Measurements from ENCODE around the gene CACNA1A. TPM values are rescaled to one million over a fixed set of nuclear protein-coding genes. Genes with fewer than 3 reads are reported as not detected.

CACNA1A gene
- total RNA-seq, 8 experiments from 2014 or later: 1.9 to 23.0 (median 7.5) TPM

- in situ Hi-C loops (cut with MboI; ENCODE audit: low pct_unique_long_range_greater_than_20kb in 2 of 9, low sequenced_read_pairs in 9 of 9, unreplicated experiment in 9 of 9): no loop called here
- WGBS, 10 experiments: 0 to 100% (median 20%) methylated on average over 1 to 2 of the region's 2 CpGs; no CpG with 5 or more reads in 5 of the 10 experiments
- ATAC-seq (replicated peaks in 6 of 8): no peak
Observed at GRCh38 chr19:13342672-13343071, 163.6 kb downstream of the CACNA1A start.

DNA sequence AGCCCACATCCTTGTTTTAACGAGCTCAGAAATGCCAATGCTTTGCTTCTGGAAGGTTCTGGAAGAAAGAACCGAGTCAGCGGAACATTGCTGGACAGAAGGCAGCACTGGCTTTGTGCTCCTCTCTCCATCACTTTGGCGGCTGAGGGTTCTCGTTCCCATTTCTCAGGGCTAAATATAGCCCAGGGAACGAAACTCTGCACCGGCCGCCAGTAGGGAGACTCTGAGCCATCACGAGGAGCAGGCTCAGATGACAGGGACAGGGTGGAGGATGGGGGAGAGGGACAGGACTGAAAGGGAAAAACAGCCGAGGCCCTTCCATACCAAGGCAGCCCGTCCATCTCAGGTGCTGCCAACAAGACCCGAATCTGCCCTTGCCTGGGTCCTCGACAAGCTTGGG, 166.4 kb downstream of the CACNA1A start:
- WGBS, 10 experiments: 0 to 84% (median 57%) methylated on average over 1 to 10 of the region's 13 CpGs; no CpG with 5 or more reads in 2 of the 10 experiments
- Histone ChIP-seq H3K4me1 (replicated peaks in 1 of 2) (no peaks in the 10 kb centered on the region), H3K27ac (no peak overlapping the region), H3K4me3 (no peak overlapping the region)
- in situ Hi-C loops (cut with MboI; ENCODE audit: low pct_unique_long_range_greater_than_20kb in 2 of 9, low sequenced_read_pairs in 9 of 9, unreplicated experiment in 9 of 9): no loop called here
- peak in 2 of 8 experiments; percentile 77 to 82 for ATAC-seq (replicated peaks in 6 of 8)

More at GRCh38 chr19:13342672-13343071, 163.6 kb downstream of the CACNA1A start:
- Histone ChIP-seq H3K4me1 (replicated peaks in 1 of 2) (no peaks in the 10 kb centered on the region), H3K4me3 (no peak overlapping the region), H3K27ac (no peak overlapping the region)

GRCh38 chr19:13337181-13337580, 169.1 kb downstream of the CACNA1A start:
- in situ Hi-C loops (cut with MboI; ENCODE audit: low pct_unique_long_range_greater_than_20kb in 2 of 9, low sequenced_read_pairs in 9 of 9, unreplicated experiment in 9 of 9): no loop called here
- H3K4me1 ChIP-seq (replicated peaks in 1 of 2): no peaks in the 10 kb centered on the region
- H3K4me3 ChIP-seq: no peak overlapping the region
- ATAC-seq (replicated peaks in 6 of 8): no peak
- H3K27ac ChIP-seq: no peak overlapping the region
- 0 to 85% (median 50%) methylated on average over 1 to 2 of the region's 3 CpGs; no CpG with 5 or more reads in 3 of the 10 experiments for whole genome bisulfite sequencing, 10 experiments

DNA sequence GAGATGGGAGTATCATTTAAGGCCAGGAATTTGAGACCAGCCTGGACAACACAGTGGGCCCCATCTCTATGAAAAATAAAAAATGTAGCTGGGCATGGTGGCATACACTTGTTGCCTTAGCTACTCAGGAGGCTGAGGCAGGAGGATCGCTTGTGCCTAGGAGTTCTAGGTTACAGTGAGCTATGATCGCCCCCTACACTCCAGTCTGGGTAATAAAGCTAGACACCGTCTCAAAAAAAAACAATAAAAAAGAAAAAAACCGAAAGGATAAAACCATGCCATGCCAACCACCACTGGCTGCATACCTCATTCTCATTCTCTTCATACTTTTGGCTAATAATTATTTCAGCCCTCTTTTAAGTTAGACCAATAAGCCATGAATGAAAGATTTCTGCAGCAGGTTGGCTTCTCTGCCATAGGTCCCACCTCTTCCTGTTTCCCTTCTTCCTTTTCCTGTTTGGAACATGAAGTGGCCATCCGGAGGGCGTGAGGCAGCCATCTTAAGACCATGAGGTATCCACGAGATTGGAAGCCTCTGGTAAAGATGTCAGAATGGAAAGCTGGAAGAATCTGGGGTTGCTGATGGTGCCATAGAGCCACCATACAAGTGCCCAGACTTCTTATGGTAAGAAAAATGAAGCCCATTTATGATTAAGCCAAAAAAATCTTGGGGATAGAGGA, 171.3 kb downstream of the CACNA1A start:
- Histone ChIP-seq H3K4me3 (no peak overlapping the region), H3K4me1 (replicated peaks in 1 of 2) (no peaks in the 10 kb centered on the region), H3K27ac (no peak overlapping the region)
- WGBS, 10 experiments: 7 to 100% (median 60%) methylated on average over 1 to 7 of the region's 7 CpGs
- in situ Hi-C loops (cut with MboI; ENCODE audit: low pct_unique_long_range_greater_than_20kb in 2 of 9, low sequenced_read_pairs in 9 of 9, unreplicated experiment in 9 of 9): no loop called here
- no peak for ATAC-seq (replicated peaks in 6 of 8)

- Histone ChIP-seq H3K4me3 (no peak overlapping the region), H3K27ac (no peak overlapping the region), H3K4me1 (replicated peaks in 1 of 2) (no peaks in the 10 kb centered on the region)
- 68 to 100% (median 97%) methylated on average over 1 to 6 of the region's 6 CpGs; no CpG with 5 or more reads in 1 of the 10 experiments for WGBS, 10 experiments
- no peak for ATAC-seq (replicated peaks in 6 of 8)
- in situ Hi-C loops (cut with MboI; ENCODE audit: low pct_unique_long_range_greater_than_20kb in 2 of 9, low sequenced_read_pairs in 9 of 9, unreplicated experiment in 9 of 9): no loop called here
Observed at GRCh38 chr19:13330285-13330684, 176.0 kb downstream of the CACNA1A start.

- Histone ChIP-seq H3K4me1 (replicated peaks in 1 of 2) (no peaks in the 10 kb centered on the region), H3K27ac (no peak overlapping the region), H3K4me3 (no peak overlapping the region)
- ATAC-seq (replicated peaks in 6 of 8): no peak
- in situ Hi-C loops (cut with MboI; ENCODE audit: low pct_unique_long_range_greater_than_20kb in 2 of 9, low sequenced_read_pairs in 9 of 9, unreplicated experiment in 9 of 9): no loop called here
- 60 to 89% (median 74%) methylated on average over 1 to 6 of the region's 6 CpGs; no CpG with 5 or more reads in 6 of the 10 experiments for WGBS, 10 experiments
Observed at GRCh38 chr19:13329766-13330165, 176.5 kb downstream of the CACNA1A start.

DNA sequence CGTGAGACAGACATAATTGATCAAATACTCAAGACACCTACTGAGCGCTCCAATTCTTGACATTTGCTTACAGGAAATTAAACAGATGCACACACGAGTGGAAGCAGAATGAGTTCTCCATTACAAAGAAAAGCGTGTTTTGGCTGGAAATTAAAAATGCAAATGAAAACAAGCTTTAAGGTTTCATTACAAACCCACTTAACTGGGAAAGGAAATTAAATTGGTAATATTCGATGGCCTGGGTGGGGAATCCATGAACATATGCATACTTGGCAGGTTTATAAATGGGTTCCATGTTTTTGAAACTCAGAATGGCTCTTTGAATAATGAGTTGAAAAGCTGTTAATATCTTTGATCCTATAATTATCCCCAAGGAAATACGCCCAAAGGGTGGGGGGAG, 178.0 kb downstream of the CACNA1A start:
- ATAC-seq (replicated peaks in 6 of 8): no peak
- in situ Hi-C loops (cut with MboI; ENCODE audit: low pct_unique_long_range_greater_than_20kb in 2 of 9, low sequenced_read_pairs in 9 of 9, unreplicated experiment in 9 of 9): no loop called here
- no peak overlapping the region for H3K4me3 ChIP-seq
- H3K27ac ChIP-seq: no peak overlapping the region
- WGBS, 10 experiments: 12 to 83% (median 63%) methylated on average over 3 to 6 of the region's 6 CpGs
- no peaks in the 10 kb centered on the region for H3K4me1 ChIP-seq (replicated peaks in 1 of 2)

DNA sequence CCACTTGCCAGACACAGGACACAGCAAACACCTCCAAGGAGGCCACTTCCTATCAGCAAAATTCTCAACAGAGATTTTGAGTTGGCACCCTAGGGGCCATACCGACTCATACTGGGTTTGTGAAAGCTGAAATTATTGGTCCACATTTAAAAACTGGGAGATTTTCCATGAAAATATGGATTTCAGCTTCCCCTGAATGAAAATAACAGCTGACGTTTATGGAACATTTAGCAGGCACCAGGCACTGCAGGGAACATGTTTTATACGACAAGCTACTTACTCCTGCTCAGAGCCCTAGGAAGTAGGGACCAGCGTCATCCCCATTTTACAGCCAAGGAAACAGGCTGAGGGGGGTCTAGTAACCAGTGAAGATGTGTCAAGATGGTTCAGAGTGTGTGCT, 186.8 kb downstream of the CACNA1A start:
- Histone ChIP-seq H3K4me1 (replicated peaks in 1 of 2) (no peaks in the 10 kb centered on the region), H3K27ac (no peak overlapping the region), H3K4me3 (no peak overlapping the region)
- in situ Hi-C loops (cut with MboI; ENCODE audit: low pct_unique_long_range_greater_than_20kb in 2 of 9, low sequenced_read_pairs in 9 of 9, unreplicated experiment in 9 of 9): no loop called here
- 0 to 100% (median 81%) methylated on average over 1 to 4 of the region's 4 CpGs; no CpG with 5 or more reads in 2 of the 10 experiments for WGBS, 10 experiments
- no peak for ATAC-seq (replicated peaks in 6 of 8)

DNA sequence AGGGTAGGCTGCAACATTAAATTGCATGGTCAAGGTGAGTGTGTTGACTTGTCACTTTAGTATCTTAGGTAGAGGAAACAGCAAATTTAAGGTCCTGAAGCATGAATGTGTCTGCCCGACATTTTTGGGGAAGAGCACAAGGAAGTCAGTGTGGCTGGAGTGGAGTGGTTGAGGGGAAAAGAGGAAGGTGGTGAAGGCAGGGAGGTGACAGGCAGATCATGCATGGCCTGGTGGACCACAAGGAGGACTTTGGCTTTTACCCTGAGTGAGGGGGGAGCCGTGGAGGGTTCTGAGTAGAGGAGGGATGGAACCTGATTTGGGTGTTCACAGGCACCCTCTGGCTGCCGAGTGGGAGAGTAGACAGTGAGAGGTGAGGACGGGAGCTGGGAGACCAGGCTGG, 188.1 kb downstream of the CACNA1A start:
- in situ Hi-C loops (cut with MboI; ENCODE audit: low pct_unique_long_range_greater_than_20kb in 2 of 9, low sequenced_read_pairs in 9 of 9, unreplicated experiment in 9 of 9): no loop called here
- no peak overlapping the region for H3K27ac ChIP-seq
- WGBS, 10 experiments: 11 to 100% (median 92%) methylated on average over 1 to 4 of the region's 4 CpGs; no CpG with 5 or more reads in 3 of the 10 experiments
- H3K4me1 ChIP-seq (replicated peaks in 1 of 2): no peaks in the 10 kb centered on the region
- no peak for ATAC-seq (replicated peaks in 6 of 8)
- H3K4me3 ChIP-seq: no peak overlapping the region

GRCh38 chr19:13315495-13315894, 190.8 kb downstream of the CACNA1A start:
- no peak for ATAC-seq (replicated peaks in 6 of 8)
- 0 to 83% (median 55%) methylated on average over 1 to 4 of the region's 4 CpGs for WGBS, 10 experiments
- no peak overlapping the region for H3K27ac ChIP-seq
- H3K4me3 ChIP-seq: no peak overlapping the region
- no peaks in the 10 kb centered on the region for H3K4me1 ChIP-seq (replicated peaks in 1 of 2)
- in situ Hi-C loops (cut with MboI; ENCODE audit: low pct_unique_long_range_greater_than_20kb in 2 of 9, low sequenced_read_pairs in 9 of 9, unreplicated experiment in 9 of 9): no loop called here

- in situ Hi-C loops (cut with MboI; ENCODE audit: low pct_unique_long_range_greater_than_20kb in 2 of 9, low sequenced_read_pairs in 9 of 9, unreplicated experiment in 9 of 9): no loop called here
- 28 to 100% (median 81%) methylated on average over 1 to 3 of the region's 3 CpGs; no CpG with 5 or more reads in 4 of the 10 experiments for WGBS, 10 experiments
- ATAC-seq (replicated peaks in 6 of 8): no peak
- no peak overlapping the region for H3K27ac ChIP-seq
- no peak overlapping the region for H3K4me3 ChIP-seq
- no peaks in the 10 kb centered on the region for H3K4me1 ChIP-seq (replicated peaks in 1 of 2)
Observed at GRCh38 chr19:13314761-13315160, 191.5 kb downstream of the CACNA1A start.

- peak in 2 of 8 experiments; percentile 75 to 90 for ATAC-seq (replicated peaks in 6 of 8)
- H3K27ac ChIP-seq: no peak overlapping the region
- H3K4me1 ChIP-seq (replicated peaks in 1 of 2): no peaks in the 10 kb centered on the region
- 20 to 100% (median 71%) methylated on average over 1 to 2 of the region's 2 CpGs; no CpG with 5 or more reads in 1 of the 10 experiments for whole genome bisulfite sequencing, 10 experiments
- in situ Hi-C loops (cut with MboI; ENCODE audit: low pct_unique_long_range_greater_than_20kb in 2 of 9, low sequenced_read_pairs in 9 of 9, unreplicated experiment in 9 of 9): no loop called here
- no peak overlapping the region for H3K4me3 ChIP-seq
Observed at GRCh38 chr19:13313875-13314274, 192.4 kb downstream of the CACNA1A start.

GRCh38 chr19:13309864-13310263, 196.4 kb downstream of the CACNA1A start:
- H3K27ac ChIP-seq: no peak overlapping the region
- in situ Hi-C loops (cut with MboI; ENCODE audit: low pct_unique_long_range_greater_than_20kb in 2 of 9, low sequenced_read_pairs in 9 of 9, unreplicated experiment in 9 of 9): no loop called here
- H3K4me3 ChIP-seq: no peak overlapping the region
- H3K4me1 ChIP-seq (replicated peaks in 1 of 2): no peaks in the 10 kb centered on the region
- WGBS, 10 experiments: 70 to 100% (median 94%) methylated on average over 2 to 8 of the region's 8 CpGs; no CpG with 5 or more reads in 2 of the 10 experiments
- ATAC-seq (replicated peaks in 6 of 8): no peak
